ENCODE measurements around the gene ZNF277.
"Not testable (repeated sequence)": the region's sequence is repeated elsewhere in the genome, so short reads cannot be mapped to it uniquely, and the experiment has no call there.

The ZNF277 gene

GRCh38 chr7:112298543-112299100 lies 92.1 kb downstream of the ZNF277 start:
- no peak overlapping the region for H3K27ac ChIP-seq
- no peak overlapping the region for H3K4me3 ChIP-seq
- H3K9ac ChIP-seq: no peak overlapping the region
- no peak overlapping the region for H3K4me2 ChIP-seq
- H3K27me3 ChIP-seq: no peaks in the 10 kb centered on the region
- peaks cover 0 to 58% (median 12%) of the 10 kb centered on the region in 11 experiments; a peak in 13 of 22 replicates for H3K36me3 ChIP-seq
- H4K20me1 ChIP-seq: no peaks in the 10 kb centered on the region; a peak in 1 of 22 replicates
- no peak for TF ChIP-seq Cebpa-rat (IDR thresholded peaks at IDR 0.05)
- H3K4me1 ChIP-seq: peaks cover 0 to 9% (median 6%) of the 10 kb centered on the region in 10 experiments; a peak in 14 of 20 replicates
- no peaks in the 10 kb centered on the region for H3K9me3 ChIP-seq (replicated peaks in 1 of 11)

- Histone ChIP-seq H3K4me2 (no peak overlapping the region), H3K9me3 (replicated peaks in 1 of 11) (no peaks in the 10 kb centered on the region), H4K20me1 (no peaks in the 10 kb centered on the region; a peak in 1 of 22 replicates), H3K9ac (no peak overlapping the region), H3K4me1 (peaks cover 0 to 9% (median 6%) of the 10 kb centered on the region in 10 experiments; a peak in 14 of 20 replicates), H3K27ac (no peak overlapping the region), H3K27me3 (no peaks in the 10 kb centered on the region), H3K36me3 (peaks cover 0 to 55% (median 13%) of the 10 kb centered on the region in 11 experiments; a peak in 12 of 22 replicates), H3K4me3 (no peak overlapping the region)
- no peak for TF ChIP-seq Cebpa-rat (IDR thresholded peaks at IDR 0.05)
These were observed 93.6 kb downstream of the ZNF277 start for GRCh38 chr7:112300072-112300471.

- Histone ChIP-seq H3K9me3 (replicated peaks in 1 of 11) (no peaks in the 10 kb centered on the region), H3K4me2 (no peak overlapping the region), H3K27me3 (no peaks in the 10 kb centered on the region), H4K20me1 (no peaks in the 10 kb centered on the region; a peak in 1 of 22 replicates), H3K9ac (no peak overlapping the region), H3K4me1 (peaks cover 0 to 9% (median 6%) of the 10 kb centered on the region in 10 experiments; a peak in 14 of 20 replicates), H3K27ac (no peak overlapping the region), H3K4me3 (no peak overlapping the region), H3K36me3 (peaks cover 0 to 62% (median 15%) of the 10 kb centered on the region in 11 experiments; a peak in 12 of 22 replicates)
- TF ChIP-seq Cebpa-rat (IDR thresholded peaks at IDR 0.05): no peak
These were observed 94.4 kb downstream of the ZNF277 start for GRCh38 chr7:112300831-112301407.

- Histone ChIP-seq H3K9ac (no peak overlapping the region), H3K4me2 (peak overlapping the region in 4 of 11 experiments; percentile 7 to 44 (median 22); a peak in 1 of 22 replicates)
- TF ChIP-seq Cebpa-rat (IDR thresholded peaks at IDR 0.05): no peak
These were observed 96.1 kb downstream of the ZNF277 start for GRCh38 chr7:112302566-112302965.

GRCh38 chr7:112306903-112307302 lies 100.4 kb downstream of the ZNF277 start:
- H4K20me1 ChIP-seq: no peaks in the 10 kb centered on the region

More at GRCh38 chr7:112302566-112302965, 96.1 kb downstream of the ZNF277 start:
- Histone ChIP-seq H4K20me1 (no peaks in the 10 kb centered on the region; a peak in 1 of 22 replicates), H3K9me3 (replicated peaks in 1 of 11) (no peaks in the 10 kb centered on the region), H3K36me3 (peaks cover 12 to 71% (median 21%) of the 10 kb centered on the region in 11 experiments; a peak in 15 of 22 replicates), H3K4me1 (peaks cover 0 to 9% (median 6%) of the 10 kb centered on the region in 10 experiments; a peak in 14 of 20 replicates), H3K27me3 (no peaks in the 10 kb centered on the region), H3K27ac (no peak overlapping the region), H3K4me3 (no peak overlapping the region)

GRCh38 chr7:112307506-112307905 lies 101.0 kb downstream of the ZNF277 start:
- no peaks in the 10 kb centered on the region for H4K20me1 ChIP-seq
- H3K9ac ChIP-seq: no peak overlapping the region
- no peak overlapping the region for H3K27ac ChIP-seq
- H3K4me1 ChIP-seq: peaks cover 0 to 5% (median 4%) of the 10 kb centered on the region in 10 experiments; a peak in 14 of 20 replicates
- no peak overlapping the region for H3K4me2 ChIP-seq
- no peak for TF ChIP-seq Cebpa-rat (IDR thresholded peaks at IDR 0.05)
- H3K9me3 ChIP-seq (replicated peaks in 1 of 11): peaks cover 14 to 25% (median 17%) of the 10 kb centered on the region in 11 experiments
- H3K4me3 ChIP-seq: no peak overlapping the region
- H3K36me3 ChIP-seq: peaks cover 16 to 59% (median 36%) of the 10 kb centered on the region in 11 experiments; a peak in 21 of 22 replicates
- H3K27me3 ChIP-seq: no peaks in the 10 kb centered on the region

More at GRCh38 chr7:112306903-112307302, 100.4 kb downstream of the ZNF277 start:
- H3K4me3 ChIP-seq: no peak overlapping the region
- H3K36me3 ChIP-seq: peaks cover 16 to 61% (median 36%) of the 10 kb centered on the region in 11 experiments; a peak in 21 of 22 replicates
- H3K4me1 ChIP-seq: peaks cover 0 to 9% (median 6%) of the 10 kb centered on the region in 10 experiments; a peak in 14 of 20 replicates
- no peak overlapping the region for H3K9ac ChIP-seq
- H3K27me3 ChIP-seq: no peaks in the 10 kb centered on the region
- H3K9me3 ChIP-seq (replicated peaks in 1 of 11): peaks cover 14 to 25% (median 17%) of the 10 kb centered on the region in 11 experiments
- no peak overlapping the region for H3K4me2 ChIP-seq
- H3K27ac ChIP-seq: no peak overlapping the region
- no peak for TF ChIP-seq Cebpa-rat (IDR thresholded peaks at IDR 0.05)

GRCh38 chr7:112308974-112309373 lies 102.5 kb downstream of the ZNF277 start:
- H4K20me1 ChIP-seq: no peaks in the 10 kb centered on the region
- no peak overlapping the region for H3K9ac ChIP-seq
- H3K4me2 ChIP-seq: no peak overlapping the region
- H3K36me3 ChIP-seq: peaks cover 16 to 68% (median 40%) of the 10 kb centered on the region in 11 experiments; a peak in 21 of 22 replicates
- H3K27ac ChIP-seq: no peak overlapping the region
- no peaks in the 10 kb centered on the region for H3K4me1 ChIP-seq
- no peak overlapping the region for H3K4me3 ChIP-seq
- H3K9me3 ChIP-seq (replicated peaks in 1 of 11): peaks cover 14 to 25% (median 17%) of the 10 kb centered on the region in 11 experiments
- no peaks in the 10 kb centered on the region for H3K27me3 ChIP-seq
- no peak for TF ChIP-seq Cebpa-rat (IDR thresholded peaks at IDR 0.05)

GRCh38 chr7:112316803-112317202 lies 110.3 kb downstream of the ZNF277 start:
- H3K9ac ChIP-seq, H3K4me2 ChIP-seq, H3K4me3 ChIP-seq, H3K27me3 ChIP-seq, H3K27ac ChIP-seq, H3K4me1 ChIP-seq, H4K20me1 ChIP-seq: not testable (repeated sequence)
- Histone ChIP-seq H3K36me3 (peaks cover 25 to 84% (median 47%) of the 10 kb centered on the region in 11 experiments), H3K9me3 (replicated peaks in 1 of 11) (peaks cover 1 to 15% (median 4%) of the 10 kb centered on the region in 11 experiments; a peak in 18 of 22 replicates)

GRCh38 chr7:112322070-112322469 lies 115.6 kb downstream of the ZNF277 start:
- Histone ChIP-seq H3K4me3 (no peak overlapping the region), H3K36me3 (peaks cover 53 to 98% (median 74%) of the 10 kb centered on the region in 11 experiments), H3K9ac (no peak overlapping the region), H3K27ac (no peak overlapping the region), H3K4me2 (no peak overlapping the region), H3K9me3 (replicated peaks in 1 of 11) (peaks cover 9 to 22% (median 13%) of the 10 kb centered on the region in 11 experiments; a peak in 19 of 22 replicates), H3K27me3 (no peaks in the 10 kb centered on the region), H3K4me1 (no peaks in the 10 kb centered on the region), H4K20me1 (no peaks in the 10 kb centered on the region)
- no peak for TF ChIP-seq Cebpa-rat (IDR thresholded peaks at IDR 0.05)

Data from BLaER1 treated with 17β-estradiol and CSF1 and Interleukin-3, amounts not matched to agents 10 nM and 100 nM (cell line).